Astrocyte of the cerebellum (primary cell): ENCODE data around the gene GHRH.
A peak's percentile ranks its signal among the peaks of the same experiment; 100 is the strongest.

Source experiments
- DNase-seq: peaks from one replicate; pipeline ENCODE4 v3.0.0-alpha.2; 2011; ENCODE audit warnings: low read depth
- H3K4me3 ChIP-seq: 2 replicates; pipeline ENCODE4 v1.5.1; 2011; ENCODE audit warnings: mild to moderate bottlenecking, low read depth, low read length, moderate library complexity
- in situ Hi-C: cut with HindIII; loops from 2 replicates; pipeline ENCODE4 v1.10.0; 2017; ENCODE audit warnings: low sequenced_read_pairs
- TF ChIP-seq, protein P1 (sequence below): IDR thresholded peaks from 2 replicates; pipeline ENCODE4 v1.5.1; 2012; ENCODE audit warnings: low read length, low read depth, moderate library complexity, mild to moderate bottlenecking; ENCODE audit errors: missing control alignments

Gene GHRH

DNA sequence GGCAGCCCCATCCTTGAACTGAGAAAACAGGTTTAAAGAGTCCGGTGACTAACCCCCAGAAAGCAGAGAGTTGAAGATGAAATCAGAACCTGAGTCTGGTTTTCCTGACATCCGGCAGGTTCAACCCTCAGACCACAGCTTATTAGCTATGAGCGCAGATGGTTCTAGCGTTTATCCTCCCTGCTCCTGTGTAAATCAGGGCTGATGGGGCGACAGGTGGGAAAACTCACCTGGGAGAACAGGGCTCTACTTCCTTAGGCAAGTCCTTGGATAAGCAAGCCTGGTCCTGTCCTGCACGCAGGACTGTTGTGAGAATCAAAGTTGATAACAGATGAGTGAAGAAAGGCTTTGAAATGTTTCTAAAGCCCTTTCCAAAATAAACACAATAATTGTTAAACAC is 31.4 kb downstream of the GHRH start:
- no peak overlapping the region for H3K4me3 ChIP-seq
- in situ Hi-C loops = no loop called here
- DNase-seq = no peak
- TF ChIP-seq, protein P1, sequence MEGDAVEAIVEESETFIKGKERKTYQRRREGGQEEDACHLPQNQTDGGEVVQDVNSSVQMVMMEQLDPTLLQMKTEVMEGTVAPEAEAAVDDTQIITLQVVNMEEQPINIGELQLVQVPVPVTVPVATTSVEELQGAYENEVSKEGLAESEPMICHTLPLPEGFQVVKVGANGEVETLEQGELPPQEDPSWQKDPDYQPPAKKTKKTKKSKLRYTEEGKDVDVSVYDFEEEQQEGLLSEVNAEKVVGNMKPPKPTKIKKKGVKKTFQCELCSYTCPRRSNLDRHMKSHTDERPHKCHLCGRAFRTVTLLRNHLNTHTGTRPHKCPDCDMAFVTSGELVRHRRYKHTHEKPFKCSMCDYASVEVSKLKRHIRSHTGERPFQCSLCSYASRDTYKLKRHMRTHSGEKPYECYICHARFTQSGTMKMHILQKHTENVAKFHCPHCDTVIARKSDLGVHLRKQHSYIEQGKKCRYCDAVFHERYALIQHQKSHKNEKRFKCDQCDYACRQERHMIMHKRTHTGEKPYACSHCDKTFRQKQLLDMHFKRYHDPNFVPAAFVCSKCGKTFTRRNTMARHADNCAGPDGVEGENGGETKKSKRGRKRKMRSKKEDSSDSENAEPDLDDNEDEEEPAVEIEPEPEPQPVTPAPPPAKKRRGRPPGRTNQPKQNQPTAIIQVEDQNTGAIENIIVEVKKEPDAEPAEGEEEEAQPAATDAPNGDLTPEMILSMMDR = no peak

DNA sequence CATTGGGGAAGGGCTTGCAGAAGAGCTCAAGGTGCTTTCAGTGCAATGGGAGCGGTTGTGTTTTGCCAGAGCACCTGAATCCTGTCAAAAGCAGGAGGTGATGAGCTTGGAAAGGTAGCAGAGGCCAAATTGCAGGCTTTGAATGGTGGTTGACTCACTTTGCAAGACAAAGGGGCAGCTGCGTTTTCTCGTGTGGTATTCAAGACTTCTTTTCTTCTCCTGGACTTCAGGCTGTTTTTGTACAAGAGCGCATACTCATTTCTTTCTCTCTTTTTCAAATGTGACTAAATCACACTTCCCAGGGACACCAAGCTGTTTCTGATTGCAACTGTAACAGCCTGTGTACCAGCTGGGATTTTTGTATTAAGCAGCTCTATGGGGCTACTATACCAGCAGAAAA is 32.3 kb downstream of the GHRH start:
- TF ChIP-seq, protein P1 = no peak
- in situ Hi-C loops = no loop called here
- H3K4me3 ChIP-seq = no peak overlapping the region
- DNase-seq = no peak

DNA sequence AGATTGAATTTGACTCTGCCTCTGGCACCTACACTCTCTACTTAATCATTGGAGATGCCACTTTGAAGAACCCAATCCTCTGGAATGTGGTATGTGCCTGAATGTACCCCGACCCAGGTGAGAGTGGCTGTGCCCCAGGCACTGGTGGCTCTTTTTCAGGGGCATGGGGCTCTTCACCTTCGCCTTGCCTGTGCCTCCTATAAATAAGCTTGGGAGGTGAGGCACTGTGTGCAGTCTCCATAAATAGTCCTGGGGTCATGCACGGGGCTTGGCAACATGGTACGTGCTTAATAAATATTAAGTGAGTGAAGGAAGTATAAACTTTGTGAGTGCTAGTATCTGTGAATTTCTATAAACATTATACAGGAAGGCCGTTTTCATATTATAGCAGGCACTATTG is 33.0 kb downstream of the GHRH start:
- TF ChIP-seq, protein P1 = no peak
- in situ Hi-C loops = no loop called here
- no peak for DNase-seq

DNA sequence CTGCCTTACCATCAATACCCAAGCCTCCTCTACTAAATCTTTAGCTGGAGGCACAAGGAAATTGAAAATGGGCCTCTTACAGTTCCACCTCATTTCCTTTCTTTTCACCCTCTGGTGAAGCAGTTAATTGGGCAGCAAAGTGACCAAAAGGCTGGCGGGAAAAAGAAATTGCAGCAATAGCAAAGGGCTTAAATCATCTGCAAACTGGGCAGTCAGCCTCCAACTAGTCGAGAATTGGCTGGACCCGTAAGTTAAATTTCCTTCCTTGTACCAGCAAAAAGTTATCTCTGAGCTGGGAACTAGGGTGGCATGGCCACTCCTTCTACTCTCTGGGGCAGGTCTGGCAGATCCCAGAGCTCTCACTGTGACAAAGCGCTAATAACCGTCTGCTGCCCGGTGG is 33.5 kb downstream of the GHRH start:
- TF ChIP-seq, protein P1 = no peak
- no peak overlapping the region for H3K4me3 ChIP-seq
- in situ Hi-C loops = no loop called here
- DNase-seq = no peak

More for the DNA sequence above, 33.0 kb downstream of the GHRH start:
- H3K4me3 ChIP-seq = no peak overlapping the region

DNA sequence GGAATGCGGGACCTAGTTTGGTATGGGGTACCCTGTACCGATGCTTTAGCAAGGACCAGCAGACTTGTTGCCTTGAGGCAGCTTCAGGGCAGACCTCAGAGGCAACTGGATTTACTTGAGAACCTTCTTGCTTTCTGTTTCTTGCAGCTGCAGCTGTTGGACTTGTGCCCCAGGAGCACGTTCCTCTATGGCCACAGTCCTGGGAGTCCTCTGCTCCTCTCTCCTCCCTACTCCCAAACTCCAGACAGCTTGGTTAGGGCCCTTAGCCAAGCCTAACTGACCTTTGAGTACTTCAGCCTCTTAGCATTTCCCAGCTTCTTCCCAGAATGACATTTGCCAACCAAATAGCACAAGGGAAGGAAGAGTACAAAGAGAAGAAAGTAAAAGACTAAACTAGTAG is 34.7 kb downstream of the GHRH start:
- H3K4me3 ChIP-seq = no peak overlapping the region
- DNase-seq = peak; percentile 34
- TF ChIP-seq, protein P1 = no peak
- in situ Hi-C loops = no loop called here

DNA sequence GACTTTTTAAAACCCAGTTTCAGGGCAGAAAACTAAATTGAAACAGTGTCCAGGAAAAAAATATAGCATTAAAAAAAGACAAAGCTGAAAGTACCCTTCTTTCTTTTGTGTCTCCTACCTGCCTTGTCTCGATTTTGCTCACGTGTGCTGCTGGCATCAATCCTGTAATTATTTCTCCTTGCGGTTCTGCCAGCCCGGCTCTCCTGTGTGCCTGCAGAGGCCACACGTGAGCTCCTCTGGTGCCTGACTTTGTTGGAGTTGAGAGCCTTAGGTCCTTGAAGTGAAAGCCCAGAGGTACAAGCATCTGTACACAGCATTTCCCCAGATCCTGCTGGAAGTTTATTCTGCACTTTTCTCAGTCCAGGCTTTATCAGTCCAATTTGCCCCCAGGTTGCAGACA is 36.5 kb downstream of the GHRH start:
- H3K4me3 ChIP-seq = no peak overlapping the region
- TF ChIP-seq, protein P1 = no peak
- in situ Hi-C loops = no loop called here
- DNase-seq = no peak

DNA sequence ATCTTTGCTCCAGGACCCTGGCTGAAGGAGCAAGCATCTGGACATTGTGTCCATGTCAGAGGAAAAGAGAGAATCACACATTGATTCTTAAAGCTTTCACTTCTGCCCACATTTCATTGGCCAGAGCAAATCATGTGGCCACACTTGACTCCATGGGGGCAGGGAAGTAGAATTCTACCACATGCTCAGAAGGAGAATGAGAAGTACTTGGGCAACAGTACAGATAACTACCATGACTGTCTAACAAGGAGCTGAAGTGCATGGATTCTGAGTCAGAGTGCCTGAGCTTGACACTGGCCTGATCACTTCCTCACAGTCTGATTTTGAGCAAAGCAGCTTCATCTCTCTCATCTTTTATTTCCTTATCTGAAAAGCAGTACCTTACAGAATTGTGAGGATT is 38.6 kb downstream of the GHRH start:
- H3K4me3 ChIP-seq = no peak overlapping the region
- in situ Hi-C loops = no loop called here
- TF ChIP-seq, protein P1 = no peak
- DNase-seq = peak; percentile 46
